ENCODE results near the gene PCSK2. TPM values are rescaled to one million over a fixed set of nuclear protein-coding genes. Genes with fewer than 3 reads are reported as not detected.

PCSK2 gene
- polyA plus RNA-seq, 2 of the 4 experiments (the other 2 are of a cell fraction): 0.01 TPM; not detected in 1

GRCh38 chr20:17468073-17468840 lies 241.4 kb downstream of the PCSK2 start (continued):
- no peak for TF ChIP-seq REST (IDR thresholded peaks at IDR 0.05)

GRCh38 chr20:17469246-17470030 lies 242.6 kb downstream of the PCSK2 start:
- H3K4me3 ChIP-seq: no peak overlapping the region
- H3K4me2 ChIP-seq: no peak overlapping the region
- TF ChIP-seq SREBF2 (IDR thresholded peaks at IDR 0.05): no peak
- TF ChIP-seq CBX2 (IDR thresholded peaks at IDR 0.05; ENCODE audit: borderline replicate concordance, low read depth): no peak
- TF ChIP-seq ESRRA (IDR thresholded peaks at IDR 0.05; ENCODE audit: borderline replicate concordance, low read length): no peak
- no peak for TF ChIP-seq CEBPB (IDR thresholded peaks at IDR 0.05)
- TF ChIP-seq PHF8 (IDR thresholded peaks at IDR 0.05; ENCODE audit: borderline replicate concordance, low read depth): no peak
- TF ChIP-seq SMC3 (IDR thresholded peaks at IDR 0.05): no peak
- no peak for TF ChIP-seq RARB (CRISPR knock-in tag; IDR thresholded peaks at IDR 0.05)
- no peak for TF ChIP-seq JUN (IDR thresholded peaks at IDR 0.05)
- no peak for TF ChIP-seq ZSCAN20 (CRISPR knock-in tag; IDR thresholded peaks at IDR 0.05)
- TF ChIP-seq MAFK (IDR thresholded peaks at IDR 0.05; ENCODE audit: partially characterized antibody): no peak
- TF ChIP-seq PBX3 (IDR thresholded peaks at IDR 0.05): no peak
- TF ChIP-seq EHMT2 (IDR thresholded peaks at IDR 0.05; ENCODE audit: low read depth): no peak
- no peak for TF ChIP-seq CHD2 (IDR thresholded peaks at IDR 0.05; ENCODE audit: low read length, partially characterized antibody)
- no peak for TF ChIP-seq ELK1 (IDR thresholded peaks at IDR 0.05; ENCODE audit: low read depth, low read length)
- TF ChIP-seq GATA3 (IDR thresholded peaks at IDR 0.05; ENCODE audit: borderline replicate concordance): no peak
- ChIA-PET POLR2A (no interaction called here), CTCF (interaction anchor here (1.2 kb wide), 2 partner anchors 9 to 183 kb away, joined by 3 to 4 read pairs; no protein-coding TSS in a partner anchor)
- FAIRE-seq (no peak), ATAC-seq (no peak), DNase-seq (ENCODE audit: low read depth in 1 of 2, low spot score in 1 of 2) (no peak)
- no peak overlapping the region for H3K27ac ChIP-seq
- WGBS (ENCODE audit: missing lambda C conversion rate): 62% methylated on average over 7 of the region's 7 CpGs
- no peaks in the 10 kb centered on the region for H3K4me1 ChIP-seq
- H3K9me3 ChIP-seq: no peaks in the 10 kb centered on the region

- POLR2A ChIA-PET: no interaction called here
- no peak for DNase-seq (ENCODE audit: low read depth in 1 of 2, low spot score in 1 of 2)
- Histone ChIP-seq H3K4me2 (no peak overlapping the region), H3K4me3 (no peak overlapping the region), H3K4me1 (no peaks in the 10 kb centered on the region), H3K27ac (no peak overlapping the region), H3K9me3 (no peaks in the 10 kb centered on the region)
- ATAC-seq: no peak
- TF ChIP-seq RARB (CRISPR knock-in tag; IDR thresholded peaks at IDR 0.05): no peak
- TF ChIP-seq CBX8 (IDR thresholded peaks at IDR 0.05): no peak
- TF ChIP-seq RFX5 (IDR thresholded peaks at IDR 0.05): no peak
- no peak for TF ChIP-seq TFCP2L1 (CRISPR knock-in tag; IDR thresholded peaks at IDR 0.05)
- TF ChIP-seq NR3C1 (IDR thresholded peaks at IDR 0.05): no peak
- TF ChIP-seq FOSL2 (IDR thresholded peaks at IDR 0.05): no peak
- TF ChIP-seq FOSL2 (CRISPR knock-in tag; IDR thresholded peaks at IDR 0.05): no peak
- TF ChIP-seq MAZ (IDR thresholded peaks at IDR 0.05; ENCODE audit: borderline replicate concordance, low read depth, low read length): no peak
- no peak for TF ChIP-seq CHD2 (IDR thresholded peaks at IDR 0.05; ENCODE audit: low read length, partially characterized antibody)
- no peak for TF ChIP-seq ZSCAN20 (CRISPR knock-in tag; IDR thresholded peaks at IDR 0.05)
- no peak for TF ChIP-seq RAD21 (conservative IDR thresholded peaks at IDR 0.05 in 1 of 2, IDR thresholded peaks at IDR 0.05 in 1 of 2)
- TF ChIP-seq SREBF2 (IDR thresholded peaks at IDR 0.05): no peak
- no peak for TF ChIP-seq RNF2 (IDR thresholded peaks at IDR 0.05; ENCODE audit: borderline replicate concordance, low read depth)
- TF ChIP-seq JUNB (IDR thresholded peaks at IDR 0.05): no peak
- TF ChIP-seq ZNF302 (CRISPR knock-in tag; IDR thresholded peaks at IDR 0.05): no peak
- no peak for FAIRE-seq
- CTCF ChIA-PET: no interaction called here
- WGBS (ENCODE audit: missing lambda C conversion rate): 57% methylated on average over 5 of the region's 5 CpGs
These were observed 243.7 kb downstream of the PCSK2 start for GRCh38 chr20:17470521-17470920.

Data from A549 (cell line).